ENCODE data around the gene TBX19.

GRCh38 chr1:168320800-168321450 lies 40.2 kb downstream of the TBX19 start:
- TF ChIP-seq BHLHE40 (IDR thresholded peaks at IDR 0.05; ENCODE audit: borderline replicate concordance), result no peak
- TF ChIP-seq SP1 (IDR thresholded peaks at IDR 0.05), result no peak

Measured in HEK293T (cell line).